HepG2 (cell line): Measurements from ENCODE around the gene PCSK5.

ENCODE experiments used
- CTCF ChIP-seq: sonication (generic); formaldehyde crosslinking; IDR thresholded peaks from 2 replicates; pipeline ENCODE4 v1.5.0; 2020; ENCODE audit warnings: mild to moderate bottlenecking, missing genetic modification reagents, moderate library complexity
- EZH2 ChIP-seq: conservative IDR thresholded peaks from 2 replicates; pipeline ENCODE4 v1.6.1; 2012; ENCODE audit warnings: mild to moderate bottlenecking, low read depth, low read length, moderate library complexity
- FOXA1 ChIP-seq, 2 experiments: fragments of 450-650 bp in 1 of 2; sonication (generic) in 1 of 2; formaldehyde crosslinking in 1 of 2; IDR thresholded peaks; 2 replicates each; pipeline versions ENCODE4 v1.4.0 to v1.6.1; 2016 to 2020; ENCODE audit warnings: missing genetic modification reagents in 1 of 2
- NCOR1 ChIP-seq: fragments of 200-600 bp; sonication (generic); IDR thresholded peaks from 2 replicates; pipeline ENCODE4 v1.7.0; 2017; ENCODE audit warnings: antibody characterized with exemption, low read length, borderline replicate concordance
- POLR2A ChIP-seq, 2 experiments: IDR thresholded peaks; 2 replicates each; pipeline ENCODE4 v1.6.1; 2011; ENCODE audit warnings: low read depth in 2 of 2, low read length in 2 of 2, mild to moderate bottlenecking in 1 of 2, moderate library complexity in 1 of 2; ENCODE audit not compliant: insufficient read depth in 1 of 2
- RAD21 ChIP-seq: fragments of 450-650 bp; formaldehyde crosslinking; IDR thresholded peaks from 2 replicates; pipeline ENCODE4 v1.5.0; 2020; ENCODE audit warnings: mild to moderate bottlenecking
- ZBTB3 ChIP-seq: sonication (generic); formaldehyde crosslinking; IDR thresholded peaks from 2 replicates; pipeline ENCODE4 v1.4.0; 2020; ENCODE audit warnings: low read depth, mild to moderate bottlenecking, moderate library complexity, missing genetic modification reagents, borderline replicate concordance
- ZNF24 ChIP-seq: fragments of 450-650 bp; IDR thresholded peaks from 2 replicates; pipeline ENCODE4 v1.6.1; 2017; ENCODE audit warnings: antibody characterized with exemption, mild to moderate bottlenecking
- ZNF496 ChIP-seq: sonication (generic); formaldehyde crosslinking; IDR thresholded peaks from 2 replicates; pipeline ENCODE4 v1.8.1; 2023; ENCODE audit warnings: mild to moderate bottlenecking, moderate library complexity, missing genetic modification reagents; ENCODE audit not compliant: insufficient replicate concordance
- TF ChIP-seq, protein P1 (sequence below): sonication (generic); formaldehyde crosslinking; IDR thresholded peaks from 2 replicates; pipeline ENCODE4 v1.4.0; 2020; ENCODE audit warnings: missing genetic modification reagents
- TF ChIP-seq, protein P2 (sequence below): sonication (generic); formaldehyde crosslinking; IDR thresholded peaks from 2 replicates; pipeline ENCODE4 v1.9.0; 2021; ENCODE audit warnings: missing genetic modification reagents, borderline replicate concordance

DNA sequence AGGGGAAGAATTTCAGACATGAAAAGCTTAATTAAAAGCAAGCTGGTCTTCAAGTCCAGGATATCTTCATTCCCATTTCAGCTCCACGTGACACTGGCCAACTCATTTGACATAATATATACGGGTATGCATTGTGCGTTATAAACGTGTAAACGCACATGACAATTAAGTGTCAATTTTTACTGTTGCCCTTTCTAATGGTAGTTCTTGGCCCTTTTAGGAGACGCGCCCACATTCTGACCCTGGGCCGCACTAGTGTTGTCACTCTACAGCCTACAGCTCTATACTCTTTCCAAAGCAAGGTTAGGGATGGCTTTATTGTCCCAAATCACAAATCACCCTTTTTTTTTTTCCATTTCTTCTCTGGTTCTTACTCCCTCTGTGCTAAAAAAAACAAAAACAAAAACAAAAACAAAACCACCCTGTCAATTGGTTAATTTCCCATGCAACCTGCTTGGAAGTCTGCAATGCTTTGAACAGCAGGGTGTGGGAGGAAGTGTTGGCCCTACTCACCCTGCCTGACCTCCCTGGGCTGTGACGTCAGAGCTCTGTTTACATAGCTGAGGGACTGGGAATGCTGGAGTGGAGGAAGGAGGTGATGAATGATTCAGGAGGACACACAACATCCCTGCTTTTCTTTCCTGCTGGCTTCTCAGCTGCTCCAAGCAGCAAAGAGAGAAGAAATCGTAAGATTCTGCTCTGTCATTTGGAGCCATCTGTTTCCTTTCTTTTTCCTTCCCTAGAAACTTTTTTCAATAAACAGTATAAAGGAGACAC is 484.5 kb downstream of the PCSK5 start:
- TF ChIP-seq FOXA1 (IDR thresholded peaks at IDR 0.05) (no peak), FOXA1 (CRISPR knock-in tag; IDR thresholded peaks at IDR 0.05) (peak; percentile 92), RAD21 (no peak), ZNF24 (no peak), CTCF (CRISPR knock-in tag) (no peak), POLR2A (IDR thresholded peaks at IDR 0.05; ENCODE audit: insufficient read depth in 1 of 2, low read depth in 2 of 2, low read length in 2 of 2) (no peak), NCOR1 (peak; percentile 45; the same call in 1 of the 2 replicates), ZNF496 (CRISPR knock-in tag) (no peak), ZBTB3 (no peak), EZH2 (no peak)
- TF ChIP-seq, protein P1, sequence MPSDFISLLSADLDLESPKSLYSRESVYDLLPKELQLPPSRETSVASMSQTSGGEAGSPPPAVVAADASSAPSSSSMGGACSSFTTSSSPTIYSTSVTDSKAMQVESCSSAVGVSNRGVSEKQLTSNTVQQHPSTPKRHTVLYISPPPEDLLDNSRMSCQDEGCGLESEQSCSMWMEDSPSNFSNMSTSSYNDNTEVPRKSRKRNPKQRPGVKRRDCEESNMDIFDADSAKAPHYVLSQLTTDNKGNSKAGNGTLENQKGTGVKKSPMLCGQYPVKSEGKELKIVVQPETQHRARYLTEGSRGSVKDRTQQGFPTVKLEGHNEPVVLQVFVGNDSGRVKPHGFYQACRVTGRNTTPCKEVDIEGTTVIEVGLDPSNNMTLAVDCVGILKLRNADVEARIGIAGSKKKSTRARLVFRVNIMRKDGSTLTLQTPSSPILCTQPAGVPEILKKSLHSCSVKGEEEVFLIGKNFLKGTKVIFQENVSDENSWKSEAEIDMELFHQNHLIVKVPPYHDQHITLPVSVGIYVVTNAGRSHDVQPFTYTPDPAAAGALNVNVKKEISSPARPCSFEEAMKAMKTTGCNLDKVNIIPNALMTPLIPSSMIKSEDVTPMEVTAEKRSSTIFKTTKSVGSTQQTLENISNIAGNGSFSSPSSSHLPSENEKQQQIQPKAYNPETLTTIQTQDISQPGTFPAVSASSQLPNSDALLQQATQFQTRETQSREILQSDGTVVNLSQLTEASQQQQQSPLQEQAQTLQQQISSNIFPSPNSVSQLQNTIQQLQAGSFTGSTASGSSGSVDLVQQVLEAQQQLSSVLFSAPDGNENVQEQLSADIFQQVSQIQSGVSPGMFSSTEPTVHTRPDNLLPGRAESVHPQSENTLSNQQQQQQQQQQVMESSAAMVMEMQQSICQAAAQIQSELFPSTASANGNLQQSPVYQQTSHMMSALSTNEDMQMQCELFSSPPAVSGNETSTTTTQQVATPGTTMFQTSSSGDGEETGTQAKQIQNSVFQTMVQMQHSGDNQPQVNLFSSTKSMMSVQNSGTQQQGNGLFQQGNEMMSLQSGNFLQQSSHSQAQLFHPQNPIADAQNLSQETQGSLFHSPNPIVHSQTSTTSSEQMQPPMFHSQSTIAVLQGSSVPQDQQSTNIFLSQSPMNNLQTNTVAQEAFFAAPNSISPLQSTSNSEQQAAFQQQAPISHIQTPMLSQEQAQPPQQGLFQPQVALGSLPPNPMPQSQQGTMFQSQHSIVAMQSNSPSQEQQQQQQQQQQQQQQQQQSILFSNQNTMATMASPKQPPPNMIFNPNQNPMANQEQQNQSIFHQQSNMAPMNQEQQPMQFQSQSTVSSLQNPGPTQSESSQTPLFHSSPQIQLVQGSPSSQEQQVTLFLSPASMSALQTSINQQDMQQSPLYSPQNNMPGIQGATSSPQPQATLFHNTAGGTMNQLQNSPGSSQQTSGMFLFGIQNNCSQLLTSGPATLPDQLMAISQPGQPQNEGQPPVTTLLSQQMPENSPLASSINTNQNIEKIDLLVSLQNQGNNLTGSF (CRISPR knock-in tag), result no peak
- TF ChIP-seq, protein P2, sequence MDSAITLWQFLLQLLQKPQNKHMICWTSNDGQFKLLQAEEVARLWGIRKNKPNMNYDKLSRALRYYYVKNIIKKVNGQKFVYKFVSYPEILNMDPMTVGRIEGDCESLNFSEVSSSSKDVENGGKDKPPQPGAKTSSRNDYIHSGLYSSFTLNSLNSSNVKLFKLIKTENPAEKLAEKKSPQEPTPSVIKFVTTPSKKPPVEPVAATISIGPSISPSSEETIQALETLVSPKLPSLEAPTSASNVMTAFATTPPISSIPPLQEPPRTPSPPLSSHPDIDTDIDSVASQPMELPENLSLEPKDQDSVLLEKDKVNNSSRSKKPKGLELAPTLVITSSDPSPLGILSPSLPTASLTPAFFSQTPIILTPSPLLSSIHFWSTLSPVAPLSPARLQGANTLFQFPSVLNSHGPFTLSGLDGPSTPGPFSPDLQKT (CRISPR knock-in tag), result no peak
